ENCODE measurements around the gene RARG.

- TF ChIP-seq ZNF629 (tag by site-specific recombination; IDR thresholded peaks at IDR 0.05) (no peak), CTCF (tag by site-specific recombination; IDR thresholded peaks at IDR 0.05) (no peak), ZNF274 (IDR thresholded peaks at IDR 0.05; ENCODE audit: low read length) (no peak), ZNF274 (tag by site-specific recombination; IDR thresholded peaks at IDR 0.05; ENCODE audit: borderline replicate concordance) (no peak), ZSCAN18 (tag by site-specific recombination; IDR thresholded peaks at IDR 0.05) (no peak), ZNF670 (tag by site-specific recombination; IDR thresholded peaks at IDR 0.05; ENCODE audit: low read depth) (no peak), ZNF626 (tag by site-specific recombination; IDR thresholded peaks at IDR 0.05) (no peak), YY1 (tag by site-specific recombination; IDR thresholded peaks at IDR 0.05) (no peak), ZNF560 (tag by site-specific recombination; IDR thresholded peaks at IDR 0.05; ENCODE audit: borderline replicate concordance) (no peak), SETDB1 (IDR thresholded peaks at IDR 0.05; ENCODE audit: insufficient read length, low read length) (no peak), PRDM1 (tag by site-specific recombination; IDR thresholded peaks at IDR 0.05) (no peak), ZNF513 (tag by site-specific recombination; IDR thresholded peaks at IDR 0.05) (no peak)
Measured at GRCh38 chr12:53191885-53192530, 40.0 kb downstream of the RARG start.

Data from HEK293 (cell line).